ENCODE measurements around the gene PMM1.

- TF ChIP-seq, protein P1, sequence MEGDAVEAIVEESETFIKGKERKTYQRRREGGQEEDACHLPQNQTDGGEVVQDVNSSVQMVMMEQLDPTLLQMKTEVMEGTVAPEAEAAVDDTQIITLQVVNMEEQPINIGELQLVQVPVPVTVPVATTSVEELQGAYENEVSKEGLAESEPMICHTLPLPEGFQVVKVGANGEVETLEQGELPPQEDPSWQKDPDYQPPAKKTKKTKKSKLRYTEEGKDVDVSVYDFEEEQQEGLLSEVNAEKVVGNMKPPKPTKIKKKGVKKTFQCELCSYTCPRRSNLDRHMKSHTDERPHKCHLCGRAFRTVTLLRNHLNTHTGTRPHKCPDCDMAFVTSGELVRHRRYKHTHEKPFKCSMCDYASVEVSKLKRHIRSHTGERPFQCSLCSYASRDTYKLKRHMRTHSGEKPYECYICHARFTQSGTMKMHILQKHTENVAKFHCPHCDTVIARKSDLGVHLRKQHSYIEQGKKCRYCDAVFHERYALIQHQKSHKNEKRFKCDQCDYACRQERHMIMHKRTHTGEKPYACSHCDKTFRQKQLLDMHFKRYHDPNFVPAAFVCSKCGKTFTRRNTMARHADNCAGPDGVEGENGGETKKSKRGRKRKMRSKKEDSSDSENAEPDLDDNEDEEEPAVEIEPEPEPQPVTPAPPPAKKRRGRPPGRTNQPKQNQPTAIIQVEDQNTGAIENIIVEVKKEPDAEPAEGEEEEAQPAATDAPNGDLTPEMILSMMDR (CRISPR knock-in tag; IDR thresholded peaks at IDR 0.05) = 0 out of 2 replicates have a peak, but pooled peaks have one; percentile 10
- no peak for TF ChIP-seq MED13 (CRISPR knock-in tag; IDR thresholded peaks at IDR 0.05)
- TF ChIP-seq TFDP2 (CRISPR knock-in tag; IDR thresholded peaks at IDR 0.05) = no peak
- TF ChIP-seq DNMT1 (CRISPR knock-in tag; IDR thresholded peaks at IDR 0.05) = no peak
- no peak for TF ChIP-seq CEBPZ (IDR thresholded peaks at IDR 0.05; ENCODE audit: low read length)
- TF ChIP-seq PHF21A (CRISPR knock-in tag; IDR thresholded peaks at IDR 0.05) = no peak
- no peak for TF ChIP-seq ELK4 (CRISPR knock-in tag; IDR thresholded peaks at IDR 0.05; ENCODE audit: borderline replicate concordance)
- TF ChIP-seq POGZ (CRISPR knock-in tag; IDR thresholded peaks at IDR 0.05) = no peak
- no peak for TF ChIP-seq NPAS2 (CRISPR knock-in tag; IDR thresholded peaks at IDR 0.05; ENCODE audit: borderline replicate concordance)
- TF ChIP-seq SP1 (IDR thresholded peaks at IDR 0.05) = no peak
- TF ChIP-seq SP1 (CRISPR knock-in tag; IDR thresholded peaks at IDR 0.05) = no peak
- no peak for TF ChIP-seq ASH2L (IDR thresholded peaks at IDR 0.05; ENCODE audit: insufficient read length, low read depth, low read length)
- TF ChIP-seq EZH2 (conservative IDR thresholded peaks at IDR 0.05; ENCODE audit: low read depth, low read length) = no peak
- TF ChIP-seq MIER2 (CRISPR knock-in tag; IDR thresholded peaks at IDR 0.05) = no peak
Measured at GRCh38 chr22:41557401-41558240, 32.0 kb downstream of the PMM1 start.

Measured in HepG2 (cell line).